Measurements from ENCODE around the gene SEC14L3. TPM values are rescaled to one million over a fixed set of nuclear protein-coding genes. Genes with fewer than 3 reads are reported as not detected.

SEC14L3 gene
- total RNA-seq, 1 experiment from 2014 or later: not detected

DNA sequence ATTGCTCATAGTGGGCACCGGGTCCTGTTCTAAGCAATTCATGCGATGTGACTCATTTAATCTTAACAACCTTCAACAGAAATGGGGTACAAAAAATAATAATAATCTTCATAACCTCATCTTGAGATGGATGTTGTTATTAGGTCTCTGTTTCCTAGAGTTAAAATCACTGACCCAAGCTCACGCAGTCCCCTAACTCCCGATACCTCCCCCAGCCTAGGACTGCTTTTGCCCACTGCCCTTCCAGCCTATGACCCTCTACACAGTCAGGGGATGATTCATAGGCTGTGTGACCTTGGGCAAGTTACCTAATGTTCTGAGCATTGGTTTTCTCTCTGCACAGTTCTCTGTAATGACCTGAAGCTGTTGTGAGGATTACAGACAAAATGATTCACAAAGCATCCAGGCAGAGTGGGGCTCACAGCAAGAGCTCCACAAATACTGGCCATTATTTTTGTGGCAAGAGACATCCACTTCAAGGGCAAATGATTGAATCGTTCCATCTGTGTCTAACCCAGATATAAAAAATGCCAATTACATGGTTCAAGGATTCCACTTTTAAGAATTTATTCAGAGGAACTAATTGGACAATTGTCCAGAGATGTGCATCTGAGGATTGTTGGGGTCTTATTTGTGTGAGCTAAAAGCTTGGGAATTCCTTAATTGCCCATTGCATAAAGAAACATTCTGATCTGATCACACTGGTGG, 26.2 kb downstream of the SEC14L3 start:
- no peak for DNase-seq (ENCODE audit: low spot score)

DNA sequence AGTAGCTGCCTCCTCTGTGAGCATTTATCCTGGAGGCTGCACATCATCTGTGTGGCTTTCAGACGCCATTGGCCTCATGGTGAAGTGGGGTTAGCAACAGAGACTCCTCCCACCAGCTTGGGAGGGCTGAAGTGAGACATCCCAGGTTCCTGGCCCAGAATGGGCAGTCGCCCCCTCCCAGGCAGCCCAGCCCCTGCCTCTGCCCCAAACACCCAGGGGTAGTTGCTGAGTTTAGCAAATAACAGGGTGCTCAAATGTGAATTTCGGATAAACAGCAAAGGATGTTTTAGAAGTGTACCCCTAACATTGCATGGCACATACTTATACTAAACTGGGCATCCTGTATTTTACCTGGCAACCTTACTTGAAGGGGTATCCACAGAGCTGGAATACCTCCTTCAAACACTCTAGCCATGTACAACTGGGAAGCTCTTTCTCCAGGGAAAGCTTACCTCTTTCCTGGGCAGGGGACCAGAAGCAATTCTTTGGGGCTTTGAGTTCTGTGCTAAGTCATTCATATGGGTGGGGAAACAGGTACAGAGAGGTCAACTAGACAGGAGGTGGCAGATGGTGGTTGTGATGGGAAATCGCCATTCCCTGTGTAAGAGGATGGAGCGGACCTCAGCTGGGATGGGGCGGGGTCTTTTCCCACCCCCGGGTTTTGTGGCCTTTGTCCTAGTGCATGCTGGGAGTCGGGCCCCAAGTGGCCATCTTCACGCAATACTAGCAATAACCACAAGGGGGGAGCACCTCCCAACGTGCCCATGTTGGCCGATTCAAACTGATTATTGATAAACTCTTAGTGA, 27.0 kb downstream of the SEC14L3 start:
- DNase-seq (ENCODE audit: low spot score): no peak

DNA sequence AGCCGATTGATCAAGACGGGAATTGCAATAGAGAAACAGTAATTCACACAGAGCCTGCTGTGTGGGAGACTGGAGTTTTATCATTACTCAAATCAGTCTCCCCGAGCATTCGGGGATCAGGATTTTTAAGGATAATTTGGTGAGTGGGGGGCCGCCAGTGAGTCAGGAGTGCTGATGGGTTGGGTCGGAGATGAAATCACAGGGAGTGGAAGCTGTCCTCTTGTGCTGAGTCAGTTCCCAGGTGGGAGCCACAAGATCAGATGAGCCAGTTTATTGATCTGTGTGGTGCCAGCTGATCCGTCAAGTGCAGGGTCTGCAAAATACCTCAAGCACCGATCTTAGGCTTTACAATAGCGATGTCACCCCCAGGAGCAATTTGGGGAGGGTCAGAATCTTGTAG, 30.7 kb downstream of the SEC14L3 start:
- DNase-seq (ENCODE audit: low spot score): no peak

DNA sequence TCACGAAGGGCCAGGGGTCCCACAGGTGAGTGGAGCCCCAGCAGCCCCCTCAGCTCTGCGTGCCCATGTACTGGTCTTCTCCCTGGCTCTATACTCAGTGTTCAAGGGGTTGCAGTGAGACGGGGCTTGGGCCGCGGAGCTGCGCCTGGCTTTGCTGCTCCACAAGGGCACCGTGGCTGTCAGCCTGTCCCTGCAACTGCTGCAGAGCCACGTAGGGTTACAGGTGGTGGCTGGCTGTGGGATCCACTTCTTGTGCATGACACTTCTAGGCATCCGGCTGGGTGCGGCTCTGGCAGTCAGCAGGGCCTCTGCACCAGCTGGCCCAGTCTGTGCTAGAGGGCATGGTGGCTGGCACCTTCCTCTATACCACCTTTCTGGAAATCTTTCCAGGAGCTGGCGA, 32.0 kb downstream of the SEC14L3 start:
- no peak for DNase-seq (ENCODE audit: low spot score)

DNA sequence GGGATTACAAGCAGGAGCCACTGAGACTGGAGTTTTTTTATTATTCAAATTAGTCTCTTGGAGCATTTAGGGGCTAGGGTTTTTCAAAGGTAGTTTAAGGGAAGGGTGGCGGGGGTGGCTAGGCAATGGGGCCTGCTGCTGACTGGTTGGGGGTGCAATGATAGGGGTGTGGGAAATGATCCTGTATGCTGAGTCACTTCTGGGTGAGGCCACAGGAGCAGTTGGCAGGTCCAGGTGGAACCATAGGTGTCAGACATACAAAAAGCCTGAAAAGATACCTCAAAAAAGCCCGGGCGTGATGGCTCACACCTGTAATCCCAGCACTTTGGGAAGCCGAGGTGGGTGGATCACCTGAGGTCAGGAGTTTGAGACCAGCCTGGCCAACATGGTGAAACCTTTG, 32.6 kb downstream of the SEC14L3 start:
- DNase-seq (ENCODE audit: low spot score): no peak

DNA sequence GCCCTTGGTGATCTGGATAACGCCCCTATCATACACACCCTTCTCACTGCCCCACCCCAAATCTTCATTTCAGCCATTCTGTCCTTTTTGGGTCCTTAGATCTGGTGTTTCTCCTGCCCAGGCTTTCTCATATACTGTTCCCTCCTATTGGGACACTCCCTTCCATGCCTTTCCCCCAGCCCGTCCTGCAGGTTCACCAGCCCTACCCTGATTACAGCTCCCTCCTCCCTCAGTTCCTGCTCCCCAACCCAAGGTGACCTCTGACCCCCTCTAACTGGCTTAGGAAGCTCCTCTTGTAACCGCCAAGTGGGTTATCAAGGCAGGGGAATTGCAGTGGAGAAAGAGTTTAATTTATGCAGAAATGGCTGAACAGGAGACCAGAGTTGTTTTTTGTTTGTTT, 33.3 kb downstream of the SEC14L3 start:
- DNase-seq (ENCODE audit: low spot score): no peak

DNA sequence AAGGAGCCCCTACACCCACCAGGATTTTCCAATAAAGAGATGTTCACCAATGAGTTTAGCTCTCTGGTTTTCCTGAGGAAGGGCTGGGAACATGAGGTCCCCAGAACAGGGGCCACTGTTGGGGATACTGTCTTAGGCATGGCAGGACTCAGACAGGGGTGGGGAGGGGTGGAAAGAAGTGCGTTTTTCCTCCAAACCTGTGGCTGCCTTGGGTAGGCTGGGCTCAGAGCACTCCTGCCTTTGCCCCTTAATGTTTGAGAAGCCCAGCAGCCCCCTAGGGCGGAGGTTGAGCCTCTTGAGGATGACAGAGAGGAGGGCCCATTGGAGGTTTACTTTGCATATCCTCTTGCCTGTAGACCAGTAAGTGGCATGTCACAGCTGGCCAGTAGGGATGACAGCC, 35.6 kb downstream of the SEC14L3 start:
- no peak for DNase-seq (ENCODE audit: low spot score)

DNA sequence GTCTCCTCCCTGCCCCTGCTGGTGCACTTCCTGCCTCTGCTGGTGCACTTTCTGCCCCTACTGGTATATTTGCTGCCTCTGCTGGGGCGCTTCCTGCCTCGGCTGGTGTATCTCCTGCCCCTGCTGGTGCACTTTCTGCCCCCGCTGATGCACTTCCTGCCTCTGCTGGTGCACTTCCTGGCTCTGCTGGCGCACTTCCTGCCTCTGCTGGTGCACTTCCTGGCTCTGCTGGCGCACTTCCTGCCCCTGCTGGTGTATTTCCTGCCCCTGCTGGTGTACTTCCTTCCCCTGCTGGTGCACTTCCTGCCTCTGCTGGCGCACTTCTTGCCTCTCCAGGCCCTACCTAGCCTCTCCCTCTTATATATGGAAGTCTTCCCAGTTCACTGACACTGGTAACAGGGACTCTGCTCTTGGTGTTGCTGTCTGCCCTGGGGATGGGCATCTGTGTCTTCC, 36.1 kb downstream of the SEC14L3 start:
- peak; percentile 13 for DNase-seq (ENCODE audit: low spot score)

DNA sequence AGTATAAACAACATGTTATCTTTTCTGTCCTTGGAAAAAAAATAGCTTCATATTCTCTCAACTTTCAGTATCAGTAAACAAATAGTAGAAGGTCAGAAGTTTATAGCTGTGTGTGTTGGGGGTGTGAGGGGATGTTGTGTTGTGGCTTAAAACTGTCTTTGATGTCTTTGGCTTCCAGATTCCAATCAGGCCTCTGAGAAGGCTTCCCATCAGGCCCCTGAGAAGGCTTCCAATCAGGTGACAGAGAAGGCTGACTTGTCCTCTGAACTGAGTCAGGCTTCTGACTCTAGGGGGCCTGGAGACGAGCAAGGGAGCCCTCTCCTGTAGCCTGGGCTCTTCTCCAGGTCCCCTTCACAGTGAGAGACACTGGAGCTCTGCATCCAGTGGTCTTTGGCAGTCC, 37.0 kb downstream of the SEC14L3 start:
- no peak for DNase-seq (ENCODE audit: low spot score)

DNA sequence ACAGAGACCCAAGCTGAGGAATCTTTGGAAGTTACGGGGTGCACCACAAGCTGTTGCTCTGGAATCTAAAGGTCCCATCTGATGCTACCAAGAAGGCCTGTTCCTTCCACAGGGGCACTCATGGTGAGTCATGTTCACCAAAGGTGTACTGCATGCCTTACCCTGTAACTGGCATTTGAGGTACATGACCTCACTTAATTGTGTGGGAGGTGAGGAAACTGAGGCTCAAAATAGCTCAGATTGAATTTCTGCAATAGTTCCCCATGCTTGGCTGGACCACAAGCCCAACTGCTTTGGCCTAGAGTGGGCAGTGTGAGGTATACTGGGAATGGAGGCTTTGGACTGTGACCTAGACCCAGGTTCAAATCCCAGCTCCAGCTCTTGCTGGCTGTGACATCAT, 38.0 kb downstream of the SEC14L3 start:
- no peak for DNase-seq (ENCODE audit: low spot score)

DNA sequence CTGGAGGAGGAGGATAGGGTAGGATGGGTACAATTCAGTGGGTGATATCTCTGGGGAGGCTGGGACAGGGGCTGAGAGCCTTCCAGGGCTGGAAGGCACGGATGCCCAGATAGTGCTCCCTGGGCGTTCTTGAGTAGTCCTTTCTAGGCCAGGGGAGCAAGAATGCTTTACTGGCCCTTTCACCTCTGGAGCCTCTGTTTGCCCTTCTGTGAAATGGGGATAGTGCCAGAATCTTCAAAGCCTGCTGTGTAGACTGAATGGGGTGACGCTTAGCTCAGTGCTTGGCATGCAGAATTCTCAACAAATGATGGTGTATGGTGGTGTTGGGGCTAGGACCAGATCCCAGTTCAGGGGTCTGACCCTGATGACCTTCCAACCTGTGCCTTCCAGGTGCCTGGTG, 38.6 kb downstream of the SEC14L3 start:
- no peak for DNase-seq (ENCODE audit: low spot score)

DNA sequence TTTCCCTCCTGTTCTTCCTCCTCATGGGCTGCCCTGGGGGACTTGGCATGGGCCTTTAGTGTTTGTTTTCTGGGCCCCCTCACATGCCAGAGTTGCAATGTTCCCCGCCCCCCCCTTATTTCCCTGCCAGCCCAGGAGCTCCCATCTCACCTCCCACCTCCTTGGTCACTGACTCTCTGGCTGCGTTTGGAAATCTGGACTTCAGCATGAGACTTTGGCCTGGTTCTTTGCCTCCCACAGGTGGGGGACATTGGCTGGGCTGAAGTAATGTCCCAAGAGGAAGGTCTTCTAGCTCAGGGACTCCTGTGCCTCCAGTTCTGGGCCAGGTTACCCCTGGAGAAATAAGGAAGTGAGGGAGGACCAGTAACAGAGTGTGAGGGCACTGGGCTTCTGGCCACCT, 39.3 kb downstream of the SEC14L3 start:
- no peak for DNase-seq (ENCODE audit: low spot score)

DNA sequence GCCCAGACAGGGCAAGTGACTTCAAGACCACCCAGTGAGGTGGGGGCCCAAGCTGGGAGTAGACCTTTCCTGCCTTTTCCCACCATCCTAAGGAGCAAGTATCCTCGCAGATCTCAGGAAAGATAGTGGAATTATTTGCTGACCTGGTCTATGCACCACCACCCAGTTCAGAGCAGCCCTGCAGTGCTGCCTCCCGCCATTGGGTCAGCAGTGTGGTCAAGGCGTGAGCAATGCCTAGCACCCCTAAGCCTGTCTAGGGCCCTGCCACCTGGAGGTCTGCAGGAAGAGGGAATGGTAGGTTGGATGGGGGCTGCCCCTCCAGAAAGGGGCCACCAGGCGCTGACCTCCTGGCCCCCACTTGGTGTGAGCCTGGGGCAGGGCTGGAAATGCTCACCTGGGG, 39.7 kb downstream of the SEC14L3 start:
- DNase-seq (ENCODE audit: low spot score): no peak

DNA sequence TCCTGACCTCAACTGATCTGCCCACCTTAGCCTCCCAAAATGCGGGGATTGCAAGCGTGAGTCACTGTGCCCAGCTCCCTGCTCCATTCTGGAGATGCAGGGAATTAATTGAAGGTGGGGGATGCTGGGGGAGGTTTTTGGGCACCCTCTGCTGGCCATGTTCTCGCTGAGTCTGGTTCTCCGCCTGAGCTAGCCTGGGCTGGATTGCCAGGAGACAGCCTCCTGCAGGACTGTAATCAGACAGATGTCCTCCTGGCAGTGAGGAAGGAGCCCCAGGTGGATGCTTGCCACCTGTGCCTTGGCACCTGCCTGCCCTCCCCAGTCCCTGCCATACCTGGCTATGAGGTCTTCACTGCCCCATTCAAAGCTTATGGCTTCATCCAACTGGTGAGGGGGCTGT, 40.9 kb downstream of the SEC14L3 start:
- DNase-seq (ENCODE audit: low spot score): no peak

DNA sequence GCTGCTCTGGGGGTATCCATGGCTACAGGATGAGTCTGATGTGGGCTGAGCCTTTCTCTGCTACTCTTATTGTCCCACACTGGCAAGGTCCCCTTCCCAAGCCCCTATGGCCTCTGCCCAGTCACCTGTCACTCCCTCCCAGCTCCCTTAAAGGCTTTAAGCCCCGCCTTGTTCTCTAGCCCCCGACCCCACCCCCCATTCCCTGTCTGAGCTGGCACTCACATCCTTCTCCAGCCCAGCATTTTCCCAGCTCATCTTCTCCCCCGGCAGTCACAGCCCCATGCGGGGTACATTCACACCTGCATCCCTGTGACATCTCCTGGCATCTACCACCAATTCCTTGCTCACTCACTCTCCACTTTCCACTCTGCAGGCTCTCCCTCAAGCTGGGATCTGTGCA, 41.9 kb downstream of the SEC14L3 start:
- DNase-seq (ENCODE audit: low spot score): no peak

DNA sequence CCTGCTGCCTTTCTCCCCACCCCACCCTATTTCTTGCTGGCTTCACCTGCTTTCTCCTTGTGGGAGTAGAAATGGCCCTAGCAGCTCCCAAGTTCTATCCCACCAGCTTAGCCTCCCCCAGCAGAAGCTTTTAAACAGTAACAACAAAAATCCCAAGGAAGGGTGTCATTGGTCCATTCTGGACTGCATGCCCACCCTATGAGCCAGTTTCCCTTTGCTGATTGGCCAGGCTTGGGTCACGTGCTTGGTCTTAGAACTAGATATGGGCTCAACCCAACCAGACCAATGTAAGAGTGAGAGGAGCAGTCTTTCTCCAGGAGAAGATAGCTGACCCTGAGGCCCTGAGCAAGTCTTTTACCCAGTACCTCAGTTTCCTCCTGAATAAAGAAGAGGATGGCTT, 43.9 kb downstream of the SEC14L3 start:
- no peak for DNase-seq (ENCODE audit: low spot score)

DNA sequence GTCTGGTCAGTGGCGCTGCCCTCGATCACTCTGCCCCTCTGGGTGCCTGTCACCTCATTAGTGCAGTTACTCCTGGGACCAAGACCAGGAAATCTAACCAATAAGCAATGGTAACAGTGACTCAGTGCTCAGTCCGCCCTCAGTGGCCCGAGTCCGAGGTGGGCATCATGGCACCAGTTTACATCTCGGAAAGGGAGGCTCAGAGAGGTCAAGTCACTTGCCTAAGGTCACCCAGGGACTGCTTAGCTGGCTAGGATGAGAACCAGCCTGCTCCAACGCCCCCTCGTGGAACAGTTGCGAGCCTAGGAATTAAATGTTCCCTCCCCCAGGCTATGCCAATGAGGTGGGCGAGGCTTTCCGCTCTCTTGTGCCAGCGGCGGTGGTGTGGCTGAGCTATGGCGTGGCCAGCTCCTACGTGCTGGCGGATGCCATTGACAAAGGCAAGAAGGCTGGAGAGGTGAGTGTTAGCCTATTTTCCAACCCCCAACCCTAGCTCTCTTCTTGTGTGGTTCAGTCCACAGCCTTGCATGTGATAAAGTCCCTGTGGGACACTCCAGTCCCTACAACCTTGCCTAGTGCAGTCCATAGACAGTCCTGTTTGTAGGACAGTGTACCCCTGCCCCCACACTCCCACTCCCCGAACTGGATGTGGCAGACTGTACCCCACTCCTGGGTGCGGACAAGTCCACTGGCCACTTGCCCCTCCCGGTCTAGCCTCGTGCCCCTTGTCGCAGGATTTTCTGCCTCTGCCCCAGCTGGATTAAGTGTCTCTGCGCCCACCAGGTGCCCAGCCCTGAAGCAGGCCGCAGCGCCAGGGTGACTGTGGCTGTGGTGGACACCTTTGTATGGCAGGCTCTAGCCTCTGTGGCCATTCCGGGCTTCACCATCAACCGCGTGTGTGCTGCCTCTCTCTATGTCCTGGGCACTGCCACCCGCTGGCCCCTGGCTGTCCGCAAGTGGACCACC, 45.1 kb downstream of the SEC14L3 start:
- peak; percentile 73 for DNase-seq (ENCODE audit: low spot score)

DNA sequence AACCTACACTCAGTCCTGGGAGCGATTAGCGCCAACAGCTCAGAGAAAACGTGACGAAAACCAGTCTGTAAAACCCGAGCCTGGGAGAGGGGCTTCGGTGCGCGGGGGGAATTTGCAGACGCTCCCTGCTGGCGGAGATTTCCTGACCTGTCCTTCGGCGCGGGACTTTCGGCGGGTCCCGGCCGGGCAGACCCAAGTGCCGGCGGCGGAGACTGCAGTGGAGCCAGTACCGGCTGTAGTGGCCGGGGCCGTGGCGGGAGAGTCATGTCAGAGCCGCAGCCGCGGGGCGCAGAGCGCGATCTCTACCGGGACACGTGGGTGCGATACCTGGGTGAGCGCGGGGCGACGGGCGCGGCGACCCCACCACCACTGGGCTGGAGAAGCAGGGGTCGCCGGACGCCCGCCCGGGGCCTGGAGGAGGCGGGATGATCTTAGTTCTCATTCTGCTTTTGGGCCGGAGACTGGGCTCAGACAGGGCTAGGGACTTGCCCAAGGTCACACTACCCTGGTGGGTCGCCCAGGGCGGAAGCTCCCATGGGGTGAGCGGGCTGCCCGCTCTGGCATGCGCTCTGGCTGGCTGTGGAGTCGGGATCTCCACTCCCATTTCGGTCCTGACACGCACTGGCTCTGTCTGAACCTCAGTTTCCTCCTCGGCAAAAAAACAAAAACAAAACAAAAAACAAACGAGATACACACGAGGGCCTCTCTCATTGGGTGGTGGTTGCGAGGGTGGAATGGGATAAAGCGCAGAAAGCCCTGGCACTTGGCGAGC, 46.0 kb downstream of the SEC14L3 start, which contains the start of gene MTFP1:
Gene MTFP1 (plus strand): TSS at position 153 of the 772 bp plus-strand sequence. CDS start 112 bp downstream, at position 265.
- no peak for DNase-seq (ENCODE audit: low spot score)

DNA sequence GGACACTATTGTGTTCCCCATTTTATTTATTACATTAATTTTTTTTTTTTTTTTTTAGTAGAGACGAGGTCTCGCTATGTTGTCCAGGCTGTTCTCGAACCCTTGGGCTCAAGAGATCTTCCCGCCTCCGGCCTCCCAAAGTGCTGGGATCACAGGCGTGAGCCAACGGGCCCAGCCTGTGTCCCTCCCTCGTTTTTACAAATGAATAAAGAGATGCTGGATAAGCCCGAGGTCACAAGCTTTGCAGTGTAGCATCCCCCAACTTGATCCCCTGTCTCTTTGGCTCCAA, 46.5 kb downstream of the SEC14L3 start:
- no peak for DNase-seq (ENCODE audit: low spot score)

DNA sequence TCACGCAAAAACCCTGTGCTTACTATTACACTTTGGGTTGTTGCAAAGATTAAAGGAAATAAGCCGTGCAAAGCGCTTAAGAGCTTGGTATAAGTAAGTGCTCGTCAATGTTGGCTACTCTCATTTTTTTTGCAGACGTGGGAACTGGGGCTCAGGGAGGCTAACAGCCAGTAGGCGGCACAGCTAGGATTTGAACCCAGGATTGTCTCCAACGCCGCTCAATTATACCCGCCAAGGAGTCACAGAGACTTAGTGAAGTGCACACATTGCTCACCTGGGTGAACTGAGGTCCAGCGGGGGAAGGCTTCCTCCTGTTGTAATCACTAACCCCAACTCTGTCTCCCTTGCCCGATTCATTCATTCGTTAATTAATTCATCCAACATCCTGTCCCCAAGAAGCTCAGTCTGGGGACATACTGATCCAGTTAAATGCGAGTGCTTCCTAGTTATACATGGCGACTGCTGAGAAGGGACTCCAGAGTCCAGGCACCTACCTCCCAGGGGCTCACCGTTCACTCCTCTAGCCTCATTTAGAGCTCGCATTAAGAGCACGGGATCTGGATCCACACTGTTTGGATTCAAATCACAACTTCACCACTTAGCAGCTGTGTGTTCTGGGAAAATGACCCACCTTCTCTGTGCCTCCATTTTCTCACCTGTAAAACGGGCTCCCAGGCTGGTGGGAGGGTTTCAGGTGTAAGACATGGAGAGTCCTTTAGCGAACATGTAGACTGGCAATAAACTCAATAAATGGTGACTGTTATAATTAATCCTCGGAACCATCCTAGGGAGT, 47.1 kb downstream of the SEC14L3 start:
- DNase-seq (ENCODE audit: low spot score): no peak

Measured in A172 (cell line).